Right lobe of liver (tissue), 6 donors: Measurements from ENCODE around the gene KRTAP12-3. TPM values are rescaled to one million over a fixed set of nuclear protein-coding genes. Genes with fewer than 3 reads are reported as not detected.
"Not testable (repeated sequence)": the region's sequence is repeated elsewhere in the genome, so short reads cannot be mapped to it uniquely, and the experiment has no call there.

ENCODE experiments used
- ATAC-seq, 4 donors: fragments of 200-7000 bp; cut with Tn5 transposase; one replicate each; pipeline ENCODE4 v1.9.1; 2020; ENCODE audit warnings: mild to moderate bottlenecking in 4 of 4, moderate library complexity in 4 of 4
- DNase-seq, 3 donors: peaks; one replicate each; pipeline ENCODE4 v3.0.0-alpha.2; 2020
- H3K27ac ChIP-seq, 3 donors: fragments of 200-600 bp; one replicate each; pipeline ENCODE4 v1.8.0; 2022
- H3K27me3 ChIP-seq, 2 donors: fragments of 200-600 bp; one replicate each; pipeline ENCODE4 v1.8.0; 2022
- H3K36me3 ChIP-seq, 4 donors: fragments of 200-600 bp; sonication (generic) in 1 of 4; one replicate each; pipeline versions ENCODE4 v1.5.1 to v1.8.0; 2017 to 2022; ENCODE audit warnings: control low read depth in 1 of 4
- H3K4me1 ChIP-seq, 4 donors: fragments of 200-600 bp; sonication (generic) in 1 of 4; one replicate each; pipeline versions ENCODE4 v1.5.1 to v1.8.0; 2017 to 2022; ENCODE audit warnings: control low read depth in 1 of 4
- H3K4me3 ChIP-seq, 3 donors: fragments of 200-600 bp; one replicate each; pipeline ENCODE4 v1.8.0; 2022
- H3K9me3 ChIP-seq, 4 donors: fragments of 200-600 bp; sonication (generic) in 1 of 4; one replicate each; pipeline versions ENCODE4 v1.5.1 to v1.8.0; 2017 to 2022; ENCODE audit warnings: control low read depth in 1 of 4
- CTCF ChIP-seq, 4 donors: fragments of 200-600 bp in 3 of 4; fragments of 450-650 bp in 1 of 4; IDR thresholded peaks; one replicate each; pipeline versions ENCODE4 v1.5.1 to v1.8.0; 2016 to 2022; ENCODE audit warnings: antibody characterized with exemption in 4 of 4, mild to moderate bottlenecking in 2 of 4
- POLR2A ChIP-seq: fragments of 450-650 bp; IDR thresholded peaks from one replicate; pipeline ENCODE4 v1.6.1; 2017; ENCODE audit warnings: antibody characterized with exemption, mild to moderate bottlenecking
- WGBS: methylation state at CpG from one replicate; pipeline ENCODE4 v1.1.6; 2018; ENCODE audit warnings: low coverage, low lambda C conversion rate; ENCODE audit not compliant: insufficient coverage; ENCODE audit errors: missing lambda C conversion rate; 5-methylcytosine and 5-hydroxymethylcytosine counted together
- intact Hi-C, 2 donors: fragments of 100-400 bp; cut with DNase I; formaldehyde crosslinking; loops; one replicate each; pipeline versions ENCODE4 v1.11.2 to v1.14.1; 2022
- total RNA-seq, 6 experiments: library from RNA; depleted of rRNA in 2 of 6; stranded (reverse); fragments of >200 nt in 2 of 6; fragmentation: NEBNext Ultra II Directional in 3 of 6; extraction: Animal tissue kit (Norgen Biotek cat#: 25700) in 3 of 6; gene quantifications; one replicate each; pipeline versions ENCODE4 v1.1.0 to v1.2.4, GENCODE V29; 2016 to 2023
- donor health status: DM: no; HTN: yes; CAD: no.
- donor health status: DM: no; HTN: no; CAD: no.
- donor health status: DM: no; HTN: no; CAD: no.
- donor health status: DM: no; HTN: yes; CAD: no.
- donor health status: DM: no; HTN: yes; CAD: no.

KRTAP12-3 gene
- total RNA-seq, 6 experiments from 2014 or later = not detected

DNA sequence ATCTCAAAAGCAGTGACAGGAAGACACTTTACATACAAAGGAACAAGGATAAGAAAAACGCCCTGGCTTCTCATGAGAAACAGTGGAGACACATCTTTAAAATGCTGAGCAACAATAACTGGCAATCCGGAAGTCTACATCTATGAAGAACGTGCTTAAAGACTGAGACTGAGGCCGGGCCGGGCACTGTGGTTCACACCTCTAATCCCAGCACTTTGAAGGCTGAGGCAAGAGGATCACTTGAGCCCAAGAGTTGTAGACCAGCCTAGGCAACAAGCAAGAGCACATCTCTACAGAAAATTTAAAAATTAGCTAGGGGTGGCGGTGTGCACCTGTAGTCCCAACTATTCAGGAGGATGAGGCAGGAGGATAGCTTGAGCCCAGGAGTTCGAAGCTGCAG is 26.3 kb downstream of the KRTAP12-3 start:
- Histone ChIP-seq H3K36me3 (no peaks in the 10 kb centered on the region), H3K4me3 (no peak overlapping the region), H3K27me3 (no peaks in the 10 kb centered on the region), H3K4me1 (no peaks in the 10 kb centered on the region), H3K9me3 (no peaks in the 10 kb centered on the region), H3K27ac (no peak overlapping the region)
- WGBS = 47% methylated on average over 3 of the region's 7 CpGs
- DNase-seq (no peak), ATAC-seq (no peak)
- intact Hi-C loops = no loop called here
- no peak for TF ChIP-seq POLR2A
- no peak for TF ChIP-seq CTCF (IDR thresholded peaks at IDR 0.05)

DNA sequence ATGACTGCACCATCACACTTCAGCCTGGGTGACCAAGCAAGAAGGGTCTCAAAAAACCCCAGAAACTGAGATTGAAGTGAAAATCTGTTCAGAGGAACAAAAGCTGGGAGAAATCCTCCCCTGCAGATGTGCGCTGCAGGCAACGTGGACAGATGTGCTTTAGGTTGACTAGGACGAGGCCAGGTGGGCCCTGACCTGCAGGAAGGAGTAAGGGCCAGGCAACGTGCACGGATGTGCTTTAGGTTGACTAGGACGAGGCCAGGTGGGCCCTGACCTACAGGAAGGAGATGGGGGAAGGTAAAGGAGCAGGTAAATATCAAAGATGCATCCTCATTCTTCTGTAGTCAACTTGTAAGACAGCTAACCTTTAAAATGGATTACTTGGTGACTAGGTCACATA is 26.8 kb downstream of the KRTAP12-3 start:
- 77% methylated on average over 6 of the region's 6 CpGs for WGBS
- Histone ChIP-seq H3K4me3 (no peak overlapping the region), H3K36me3 (no peaks in the 10 kb centered on the region), H3K9me3 (no peaks in the 10 kb centered on the region), H3K27me3 (no peaks in the 10 kb centered on the region), H3K4me1 (no peaks in the 10 kb centered on the region), H3K27ac (no peak overlapping the region)
- TF ChIP-seq CTCF (IDR thresholded peaks at IDR 0.05) = no peak
- no peak for TF ChIP-seq POLR2A
- ATAC-seq (no peak), DNase-seq (no peak)
- intact Hi-C loops = no loop called here

GRCh38 chr21:44685050-44685449 is 27.3 kb downstream of the KRTAP12-3 start:
- H3K27me3 ChIP-seq, H3K4me1 ChIP-seq, DNase-seq, H3K36me3 ChIP-seq, intact Hi-C loops, H3K27ac ChIP-seq, H3K4me3 ChIP-seq, H3K9me3 ChIP-seq: not testable (repeated sequence)
- WGBS = no CpG with 5 or more reads among the region's 6 CpGs
- ATAC-seq = peak in 1 of 4 donors; percentile 32

- Histone ChIP-seq H3K36me3 (no peaks in the 10 kb centered on the region), H3K27me3 (no peaks in the 10 kb centered on the region), H3K4me3 (no peak overlapping the region), H3K9me3 (no peaks in the 10 kb centered on the region), H3K27ac (no peak overlapping the region), H3K4me1 (no peaks in the 10 kb centered on the region)
- intact Hi-C loops = no loop called here
- ATAC-seq (peak in 1 of 4 donors; percentile 18), DNase-seq (no peak)
- TF ChIP-seq CTCF (IDR thresholded peaks at IDR 0.05) (no peak), POLR2A (no peak)
- 0% methylated on average over 2 of the region's 14 CpGs for whole genome bisulfite sequencing
Measured at GRCh38 chr21:44686000-44686781, 28.5 kb downstream of the KRTAP12-3 start.

DNA sequence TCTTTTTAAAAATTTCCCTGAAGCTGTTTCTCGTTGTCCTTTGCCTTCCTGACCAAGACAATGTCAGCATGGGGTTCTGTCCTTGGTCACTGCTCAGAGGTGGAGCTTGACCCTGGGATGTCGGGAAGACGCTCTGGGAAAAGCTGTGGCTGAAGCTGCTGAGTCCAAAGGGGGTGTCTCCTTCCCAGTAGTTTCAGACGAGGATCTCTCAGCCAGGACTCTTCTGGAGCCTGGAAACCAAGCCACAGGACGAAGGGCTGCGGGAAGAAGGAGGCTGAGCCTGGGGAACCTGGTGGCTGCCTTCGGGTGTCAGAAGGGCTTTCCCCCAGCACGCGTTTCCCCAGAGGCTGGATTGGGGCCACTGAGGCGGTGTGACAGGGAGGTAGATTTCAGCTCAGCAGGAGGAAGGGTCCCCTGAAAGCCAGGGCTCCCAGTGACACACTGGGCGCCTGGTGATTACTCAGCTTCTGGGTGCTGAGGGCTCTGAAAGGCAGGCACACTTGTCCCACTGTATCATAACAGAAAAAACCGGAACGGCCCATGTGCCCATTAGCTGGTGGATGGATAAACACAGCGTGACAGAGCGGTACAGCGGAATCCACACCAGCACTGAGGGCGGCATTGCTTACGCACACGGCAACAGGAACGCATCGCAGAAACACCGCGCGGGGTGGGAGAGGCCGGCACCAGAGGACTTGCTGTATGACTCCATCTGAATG is 29.3 kb downstream of the KRTAP12-3 start:
- ATAC-seq (no peak), DNase-seq (no peak)
- H3K4me1 ChIP-seq = no peaks in the 10 kb centered on the region
- WGBS = 56% methylated on average over 14 of the region's 25 CpGs
- intact Hi-C loops = no loop called here
- no peak overlapping the region for H3K27ac ChIP-seq
- H3K36me3 ChIP-seq = no peaks in the 10 kb centered on the region
- H3K9me3 ChIP-seq = no peaks in the 10 kb centered on the region
- H3K27me3 ChIP-seq = no peaks in the 10 kb centered on the region
- H3K4me3 ChIP-seq = no peak overlapping the region
- TF ChIP-seq POLR2A (no peak), CTCF (IDR thresholded peaks at IDR 0.05) (no peak)
